Mesothelial cell of epicardium (in vitro differentiated cells): Measurements from ENCODE around the gene EFNA4. TPM values are rescaled to one million over a fixed set of nuclear protein-coding genes. Genes with fewer than 3 reads are reported as not detected.
A peak's percentile ranks its signal among the peaks of the same experiment; 100 is the strongest.

Experiments used
- DNase-seq, 2 experiments: peaks; one replicate each; pipeline ENCODE4 v3.0.0; 2021; ENCODE audit warnings: low spot score in 2 of 2; ENCODE audit not compliant: unreplicated experiment in 2 of 2
- H3K27ac Mint-ChIP-seq: 2 replicates; pipeline ENCODE4 v1.8.0; 2021; ENCODE audit warnings: mixed read lengths
- H3K27me3 Mint-ChIP-seq: 2 replicates; pipeline ENCODE4 v1.8.0; 2021; ENCODE audit warnings: low read depth, mixed read lengths
- H3K36me3 Mint-ChIP-seq: 2 replicates; pipeline ENCODE4 v1.8.0; 2021; ENCODE audit warnings: mixed read lengths
- H3K4me1 Mint-ChIP-seq: 2 replicates; pipeline ENCODE4 v1.8.0; 2021; ENCODE audit warnings: mixed read lengths
- H3K4me3 Mint-ChIP-seq: 2 replicates; pipeline ENCODE4 v1.8.0; 2021; ENCODE audit warnings: mild to moderate bottlenecking, moderate library complexity, mixed read lengths
- H3K9me3 Mint-ChIP-seq: 2 replicates; pipeline ENCODE4 v1.8.0; 2021; ENCODE audit warnings: mixed read lengths
- CTCF ChIP-seq: fragments of 200-600 bp; sonication (generic); IDR thresholded peaks from one replicate; pipeline ENCODE4 v1.5.0; 2021; ENCODE audit warnings: antibody characterized with exemption; ENCODE audit not compliant: unreplicated experiment
- total RNA-seq: library from RNA; stranded (reverse); gene quantifications from 3 replicates; pipeline ENCODE4 v1.2.1, GENCODE V29; 2021

Gene EFNA4
- total RNA-seq, 1 donor from 2014 or later, result 31.2 TPM

- H3K27me3 Mint-ChIP-seq, result no peaks in the 10 kb centered on the region
- no peak for TF ChIP-seq CTCF
- no peaks in the 10 kb centered on the region for H3K9me3 Mint-ChIP-seq
- no peak for DNase-seq
- no peak overlapping the region for H3K27ac Mint-ChIP-seq
- H3K4me3 Mint-ChIP-seq, result no peak overlapping the region
- H3K36me3 Mint-ChIP-seq, result no peaks in the 10 kb centered on the region
- peaks cover 9% of the 10 kb centered on the region for H3K4me1 Mint-ChIP-seq
These were observed 18.5 kb upstream of the EFNA4 start for GRCh38 chr1:155044812-155045657.

GRCh38 chr1:155048449-155049334 lies 14.8 kb upstream of the EFNA4 start:
- H3K4me3 Mint-ChIP-seq, result no peak overlapping the region
- no peaks in the 10 kb centered on the region for H3K9me3 Mint-ChIP-seq
- no peak for DNase-seq
- H3K4me1 Mint-ChIP-seq, result peaks cover 28% of the 10 kb centered on the region
- no peak overlapping the region for H3K27ac Mint-ChIP-seq
- no peaks in the 10 kb centered on the region for H3K36me3 Mint-ChIP-seq
- H3K27me3 Mint-ChIP-seq, result peaks cover 13% of the 10 kb centered on the region
- TF ChIP-seq CTCF, result no peak

GRCh38 chr1:155049651-155050559 lies 13.6 kb upstream of the EFNA4 start:
- no peak for DNase-seq
- Mint-ChIP-seq H3K36me3 (no peaks in the 10 kb centered on the region), H3K4me3 (peak overlapping the region; percentile 79), H3K27me3 (peaks cover 13% of the 10 kb centered on the region), H3K27ac (peak overlapping the region; percentile 86), H3K4me1 (peaks cover 28% of the 10 kb centered on the region), H3K9me3 (no peaks in the 10 kb centered on the region)
- no peak for TF ChIP-seq CTCF

- peak; percentile 73 to 90 for DNase-seq
- peak; percentile 97 for TF ChIP-seq CTCF
- Mint-ChIP-seq H3K4me1 (peaks cover 28% of the 10 kb centered on the region), H3K27me3 (peaks cover 13% of the 10 kb centered on the region), H3K4me3 (peak within 1 kb of the TSS; percentile 79), H3K9me3 (no peaks in the 10 kb centered on the region), H3K36me3 (no peaks in the 10 kb centered on the region), H3K27ac (peak within 1 kb of the TSS; percentile 86)
These were observed 12.8 kb upstream of the EFNA4 start, which contains the start of gene ADAM15 for GRCh38 chr1:155050560-155051341. TSS of gene ADAM15 (plus strand) at chr1:155051316. CDS start at chr1:155051387, 71 bp downstream.
